Kidney epithelial cell (primary cell): Measurements from ENCODE around the gene ID4. TPM values are rescaled to one million over a fixed set of nuclear protein-coding genes. Genes with fewer than 3 reads are reported as not detected.

Experiments
- DNase-seq: peaks from one replicate; pipeline ENCODE4 v3.0.0-alpha.2; 2010; ENCODE audit warnings: low read depth
- H3K27me3 ChIP-seq: 2 replicates; pipeline ENCODE4 v1.6.0; 2011; ENCODE audit warnings: low read length; ENCODE audit not compliant: control insufficient read depth, insufficient read depth
- H3K36me3 ChIP-seq: 2 replicates; pipeline ENCODE4 v1.5.1; 2011; ENCODE audit warnings: low read length; ENCODE audit not compliant: control insufficient read depth, insufficient read depth
- H3K4me3 ChIP-seq: 2 replicates; pipeline ENCODE4 v1.5.1; 2011; ENCODE audit warnings: low read depth, mild to moderate bottlenecking, control low read depth, low read length
- CTCF ChIP-seq: IDR thresholded peaks from 2 replicates; pipeline ENCODE4 v1.5.1; 2011; ENCODE audit warnings: mild to moderate bottlenecking, moderate library complexity, low read length, control low read depth, inconsistent platforms; ENCODE audit not compliant: insufficient read depth, poor library complexity, severe bottlenecking
- total RNA-seq: library from RNA; depleted of rRNA; stranded (reverse); fragments of >200 nt; gene quantifications from 2 replicates; pipeline ENCODE4 v1.2.3, GENCODE V29; 2015

Gene ID4
- total RNA-seq, 1 donor from 2014 or later: 17.3 TPM

- no peak for TF ChIP-seq CTCF
- Histone ChIP-seq H3K27me3 (no peaks in the 10 kb centered on the region), H3K4me3 (no peak overlapping the region), H3K36me3 (no peaks in the 10 kb centered on the region)
- no peak for DNase-seq
Observed at GRCh38 chr6:19835605-19836004, 1.6 kb upstream of the ID4 start.

DNA sequence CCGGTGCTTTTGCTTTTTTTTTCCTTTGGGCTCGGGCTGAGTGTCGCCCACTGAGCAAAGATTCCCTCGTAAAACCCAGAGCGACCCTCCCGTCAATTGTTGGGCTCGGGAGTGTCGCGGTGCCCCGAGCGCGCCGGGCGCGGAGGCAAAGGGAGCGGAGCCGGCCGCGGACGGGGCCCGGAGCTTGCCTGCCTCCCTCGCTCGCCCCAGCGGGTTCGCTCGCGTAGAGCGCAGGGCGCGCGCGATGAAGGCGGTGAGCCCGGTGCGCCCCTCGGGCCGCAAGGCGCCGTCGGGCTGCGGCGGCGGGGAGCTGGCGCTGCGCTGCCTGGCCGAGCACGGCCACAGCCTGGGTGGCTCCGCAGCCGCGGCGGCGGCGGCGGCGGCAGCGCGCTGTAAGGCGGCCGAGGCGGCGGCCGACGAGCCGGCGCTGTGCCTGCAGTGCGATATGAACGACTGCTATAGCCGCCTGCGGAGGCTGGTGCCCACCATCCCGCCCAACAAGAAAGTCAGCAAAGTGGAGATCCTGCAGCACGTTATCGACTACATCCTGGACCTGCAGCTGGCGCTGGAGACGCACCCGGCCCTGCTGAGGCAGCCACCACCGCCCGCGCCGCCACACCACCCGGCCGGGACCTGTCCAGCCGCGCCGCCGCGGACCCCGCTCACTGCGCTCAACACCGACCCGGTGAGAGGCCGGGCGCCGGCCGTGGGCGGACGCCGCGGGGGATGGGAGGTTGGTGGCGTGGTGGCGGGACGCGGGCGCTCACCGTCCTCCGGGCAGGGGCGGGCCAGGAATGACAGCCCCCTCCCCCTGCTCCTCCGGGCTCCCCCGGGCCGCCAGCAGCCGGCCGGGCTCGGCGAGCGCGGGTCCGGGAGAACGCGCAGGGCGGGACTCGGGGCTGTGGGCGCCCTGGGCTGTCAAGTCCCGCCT, 606 bp downstream of the ID4 start:
- no peak for DNase-seq
- no peak for TF ChIP-seq CTCF
- Histone ChIP-seq H3K27me3 (no peaks in the 10 kb centered on the region), H3K36me3 (no peaks in the 10 kb centered on the region), H3K4me3 (peak overlapping the region; percentile 55)

- no peak for TF ChIP-seq CTCF
- no peaks in the 10 kb centered on the region for H3K27me3 ChIP-seq
- H3K36me3 ChIP-seq: no peaks in the 10 kb centered on the region
- H3K4me3 ChIP-seq: peak overlapping the region; percentile 55
- no peak for DNase-seq
Observed at GRCh38 chr6:19838442-19839236, 1.5 kb downstream of the ID4 start.

DNA sequence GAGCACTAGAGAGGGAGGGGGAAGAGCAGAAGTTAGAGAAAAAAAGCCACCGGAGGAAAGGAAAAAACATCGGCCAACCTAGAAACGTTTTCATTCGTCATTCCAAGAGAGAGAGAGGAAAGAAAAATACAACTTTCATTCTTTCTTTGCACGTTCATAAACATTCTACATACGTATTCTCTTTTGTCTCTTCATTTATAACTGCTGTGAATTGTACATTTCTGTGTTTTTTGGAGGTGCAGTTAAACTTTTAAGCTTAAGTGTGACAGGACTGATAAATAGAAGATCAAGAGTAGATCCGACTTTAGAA, 2.0 kb downstream of the ID4 start:
- H3K27me3 ChIP-seq: no peaks in the 10 kb centered on the region
- TF ChIP-seq CTCF: no peak
- no peak for DNase-seq

GRCh38 chr6:19839788-19840187, 2.6 kb downstream of the ID4 start:
- no peak for TF ChIP-seq CTCF
- H3K4me3 ChIP-seq: no peak overlapping the region
- H3K27me3 ChIP-seq: no peaks in the 10 kb centered on the region
- DNase-seq: no peak
- H3K36me3 ChIP-seq: no peaks in the 10 kb centered on the region

More for the DNA sequence above, 2.0 kb downstream of the ID4 start:
- Histone ChIP-seq H3K4me3 (peak overlapping the region; percentile 55), H3K36me3 (no peaks in the 10 kb centered on the region)
